Liver (tissue), 3 donors: Measurements from ENCODE around the gene FRS3.

ENCODE experiments used
- CTCF ChIP-seq: fragments of 150-350 bp; IDR thresholded peaks from 2 replicates; pipeline ENCODE4 v1.5.1; 2017; ENCODE audit warnings: improper control_type of control experiment, low read depth, low read length; ENCODE audit not compliant: missing input control
- HNF4G ChIP-seq: IDR thresholded peaks from 2 replicates; pipeline ENCODE4 v1.6.1; 2016; ENCODE audit warnings: antibody characterized with exemption
- MAX ChIP-seq: IDR thresholded peaks from 2 replicates; pipeline ENCODE4 v1.6.1; 2016; ENCODE audit warnings: antibody characterized with exemption
- TAF1 ChIP-seq: conservative IDR thresholded peaks from 2 replicates; pipeline ENCODE4 v1.6.1; 2016; ENCODE audit warnings: antibody characterized with exemption, mild to moderate bottlenecking
- donor health status: healthy.
- donor health status: healthy.

GRCh38 chr6:41791984-41792383, 12.3 kb upstream of the FRS3 start:
- TF ChIP-seq TAF1: no peak
- no peak for TF ChIP-seq CTCF
- TF ChIP-seq MAX: no peak
- TF ChIP-seq HNF4G: no peak
